ENCODE measurements around the gene LRRIQ3. TPM values are rescaled to one million over a fixed set of nuclear protein-coding genes. Genes with fewer than 3 reads are reported as not detected.

LRRIQ3 gene
- total and polyA plus RNA-seq, 2 of the 4 experiments (the other 2 are of a cell fraction), result 1.2 to 1.8 TPM

DNA sequence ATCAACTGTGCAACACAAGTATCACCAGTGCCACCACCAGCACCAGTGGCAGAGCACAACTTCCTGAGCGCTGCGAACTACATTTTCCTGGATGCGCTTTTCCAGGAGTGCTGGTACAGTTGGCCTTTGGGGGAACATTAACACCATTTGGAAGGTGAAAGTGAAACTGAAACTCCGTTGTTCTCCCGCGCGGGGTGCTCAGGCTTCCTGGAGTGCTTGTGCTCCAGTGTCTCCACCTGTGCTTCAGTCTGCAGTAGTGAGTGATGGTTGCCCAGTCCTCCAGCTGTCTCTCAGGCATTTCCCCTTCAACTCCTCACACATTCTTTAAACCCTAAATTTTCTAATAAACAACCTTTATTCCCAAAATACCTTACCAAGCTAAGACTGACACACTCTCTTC, 187.8 kb downstream of the LRRIQ3 start:
- no TSS peak for BruUV-seq (replicated peaks)
- no peak overlapping the region for H3K4me2 ChIP-seq (ENCODE audit: low read depth, low read length)

More for the DNA sequence above, 187.8 kb downstream of the LRRIQ3 start:
- Histone ChIP-seq H3K27ac (ENCODE audit: insufficient read depth, low read length) (no peak overlapping the region), H4K20me1 (ENCODE audit: insufficient read depth, low read length) (no peaks in the 10 kb centered on the region), H3K14ac (replicated peaks; ENCODE audit: low read depth, low read length) (no peak overlapping the region), H3K18ac (ENCODE audit: low read depth, low read length) (no peak overlapping the region), H2AFZ (replicated peaks; ENCODE audit: low read length, poor library complexity) (no peak overlapping the region), H3K4me3 (ENCODE audit: insufficient read depth, low read depth, low read length) (no peak overlapping the region), H3K27me3 (ENCODE audit: control insufficient read depth, insufficient read depth, low read length) (no peaks in the 10 kb centered on the region), H3K4ac (ENCODE audit: low read depth, low read length) (no peak overlapping the region), H2AK5ac (ENCODE audit: low read depth, low read length) (no peak overlapping the region), H2BK5ac (ENCODE audit: low read depth, low read length, poor library complexity, severe bottlenecking) (no peak overlapping the region), H4K5ac (ENCODE audit: low read depth, low read length) (no peak overlapping the region), H3K4me1 (ENCODE audit: control insufficient read depth, insufficient read depth, low read length) (no peaks in the 10 kb centered on the region), H2BK15ac (ENCODE audit: low read depth, low read length) (no peak overlapping the region), H3K9me3 (ENCODE audit: control insufficient read depth, insufficient read depth, low read length) (no peaks in the 10 kb centered on the region; the same call in 1 of the 2 replicates), H4K8ac (ENCODE audit: low read depth in 2 of 2, low read length in 2 of 2) (no peak overlapping the region), H3K36me3 (ENCODE audit: control insufficient read depth, insufficient read depth, low read length) (no peaks in the 10 kb centered on the region), H4K91ac (ENCODE audit: insufficient read depth, low read depth, low read length) (no peak overlapping the region), H2AK9ac (replicated peaks; ENCODE audit: low read depth, low read length, poor library complexity) (no peak overlapping the region), H2BK20ac (ENCODE audit: low read depth, low read length) (no peak overlapping the region), H3K56ac (ENCODE audit: extremely low read depth, insufficient read depth, low read length) (no peak overlapping the region), H3K9ac (ENCODE audit: low read depth, low read length) (no peak overlapping the region), H3K23ac (ENCODE audit: low read depth, low read length) (no peak overlapping the region), H2BK120ac (ENCODE audit: low read depth, low read length) (no peak overlapping the region), H3K9me1 (ENCODE audit: insufficient read depth, low read length) (no peaks in the 10 kb centered on the region), H3K79me1 (ENCODE audit: low read depth in 1 of 2, low read length in 2 of 2) (no peaks in the 10 kb centered on the region)
- intact Hi-C loops (cut with micrococcal nuclease), result no loop called here
- POLR2A ChIA-PET (ENCODE audit: unreplicated experiment), result no interaction called here
- no peak for DNase-seq
- TF ChIP-seq RCOR1 (IDR thresholded peaks at IDR 0.05; ENCODE audit: insufficient replicate concordance, low read length) (no peak), RFX5 (IDR thresholded peaks at IDR 0.05; ENCODE audit: low read depth, low read length) (no peak), CHD1 (IDR thresholded peaks at IDR 0.05; ENCODE audit: low read depth, low read length) (no peak), NFE2L2 (IDR thresholded peaks at IDR 0.05; ENCODE audit: low read depth, low read length) (no peak), BHLHE40 (IDR thresholded peaks at IDR 0.05; ENCODE audit: low read depth, low read length) (no peak), FOS (IDR thresholded peaks at IDR 0.05; ENCODE audit: low read depth, low read length) (no peak), CEBPB (IDR thresholded peaks at IDR 0.05; ENCODE audit: low read depth, low read length) (no peak), MXI1 (IDR thresholded peaks at IDR 0.05; ENCODE audit: borderline replicate concordance, low read depth, low read length) (no peak), POLR2A (IDR thresholded peaks at IDR 0.05; ENCODE audit: low read depth, low read length) (no peak), MAFK (IDR thresholded peaks at IDR 0.05; ENCODE audit: low read depth, low read length) (no peak), RAD21 (IDR thresholded peaks at IDR 0.05; ENCODE audit: low read length) (no peak), SMC3 (IDR thresholded peaks at IDR 0.05; ENCODE audit: low read depth, low read length) (no peak), MAZ (IDR thresholded peaks at IDR 0.05; ENCODE audit: borderline replicate concordance, low read depth, low read length) (no peak)
- TF ChIP-seq, protein P1, sequence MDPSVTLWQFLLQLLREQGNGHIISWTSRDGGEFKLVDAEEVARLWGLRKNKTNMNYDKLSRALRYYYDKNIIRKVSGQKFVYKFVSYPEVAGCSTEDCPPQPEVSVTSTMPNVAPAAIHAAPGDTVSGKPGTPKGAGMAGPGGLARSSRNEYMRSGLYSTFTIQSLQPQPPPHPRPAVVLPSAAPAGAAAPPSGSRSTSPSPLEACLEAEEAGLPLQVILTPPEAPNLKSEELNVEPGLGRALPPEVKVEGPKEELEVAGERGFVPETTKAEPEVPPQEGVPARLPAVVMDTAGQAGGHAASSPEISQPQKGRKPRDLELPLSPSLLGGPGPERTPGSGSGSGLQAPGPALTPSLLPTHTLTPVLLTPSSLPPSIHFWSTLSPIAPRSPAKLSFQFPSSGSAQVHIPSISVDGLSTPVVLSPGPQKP (IDR thresholded peaks at IDR 0.05; ENCODE audit: borderline replicate concordance, low read depth, low read length), result no peak
- TF ChIP-seq, protein P2, sequence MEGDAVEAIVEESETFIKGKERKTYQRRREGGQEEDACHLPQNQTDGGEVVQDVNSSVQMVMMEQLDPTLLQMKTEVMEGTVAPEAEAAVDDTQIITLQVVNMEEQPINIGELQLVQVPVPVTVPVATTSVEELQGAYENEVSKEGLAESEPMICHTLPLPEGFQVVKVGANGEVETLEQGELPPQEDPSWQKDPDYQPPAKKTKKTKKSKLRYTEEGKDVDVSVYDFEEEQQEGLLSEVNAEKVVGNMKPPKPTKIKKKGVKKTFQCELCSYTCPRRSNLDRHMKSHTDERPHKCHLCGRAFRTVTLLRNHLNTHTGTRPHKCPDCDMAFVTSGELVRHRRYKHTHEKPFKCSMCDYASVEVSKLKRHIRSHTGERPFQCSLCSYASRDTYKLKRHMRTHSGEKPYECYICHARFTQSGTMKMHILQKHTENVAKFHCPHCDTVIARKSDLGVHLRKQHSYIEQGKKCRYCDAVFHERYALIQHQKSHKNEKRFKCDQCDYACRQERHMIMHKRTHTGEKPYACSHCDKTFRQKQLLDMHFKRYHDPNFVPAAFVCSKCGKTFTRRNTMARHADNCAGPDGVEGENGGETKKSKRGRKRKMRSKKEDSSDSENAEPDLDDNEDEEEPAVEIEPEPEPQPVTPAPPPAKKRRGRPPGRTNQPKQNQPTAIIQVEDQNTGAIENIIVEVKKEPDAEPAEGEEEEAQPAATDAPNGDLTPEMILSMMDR (conservative IDR thresholded peaks at IDR 0.05; ENCODE audit: low read depth, low read length), result no peak
- TF ChIP-seq, protein P3, sequence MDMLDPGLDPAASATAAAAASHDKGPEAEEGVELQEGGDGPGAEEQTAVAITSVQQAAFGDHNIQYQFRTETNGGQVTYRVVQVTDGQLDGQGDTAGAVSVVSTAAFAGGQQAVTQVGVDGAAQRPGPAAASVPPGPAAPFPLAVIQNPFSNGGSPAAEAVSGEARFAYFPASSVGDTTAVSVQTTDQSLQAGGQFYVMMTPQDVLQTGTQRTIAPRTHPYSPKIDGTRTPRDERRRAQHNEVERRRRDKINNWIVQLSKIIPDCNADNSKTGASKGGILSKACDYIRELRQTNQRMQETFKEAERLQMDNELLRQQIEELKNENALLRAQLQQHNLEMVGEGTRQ (IDR thresholded peaks at IDR 0.05; ENCODE audit: low read depth, low read length), result no peak
- dilution Hi-C loops (cut with HindIII; ENCODE audit: low sequenced_read_pairs, unreplicated experiment), result no loop called here
- no peak for ATAC-seq (ENCODE audit: low read depth)
- in situ Hi-C loops (cut with MboI; ENCODE audit: low sequenced_read_pairs), result no loop called here
- CTCF ChIA-PET, result no interaction called here
- WGBS, 2 experiments (ENCODE audit: extremely low coverage in 2 of 2, insufficient read length in 1 of 2), result no CpG with 5 or more reads among the region's 7 CpGs
